ENCODE measurements around the gene DEF6.

DNA sequence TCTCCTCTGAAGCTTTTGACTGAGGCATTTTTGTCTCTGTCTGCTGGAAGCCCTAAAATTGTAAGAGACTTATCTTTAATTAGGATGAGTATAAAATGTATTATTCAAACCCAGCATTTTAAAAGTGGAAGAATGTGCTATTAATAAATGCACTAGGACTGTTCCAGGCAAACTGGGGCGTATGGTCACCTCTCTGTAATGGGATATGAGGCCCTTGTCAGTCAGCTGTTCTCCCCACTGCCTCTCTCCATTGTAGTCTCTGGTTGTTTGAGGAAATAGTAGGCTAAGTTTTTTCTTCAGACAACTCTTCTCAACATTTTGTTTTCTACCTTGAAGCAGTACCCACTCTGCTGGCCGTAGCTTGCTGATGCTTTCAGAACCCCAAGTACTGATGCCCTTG, 14.3 kb upstream of the DEF6 start:
- TF ChIP-seq EZH2 (IDR thresholded peaks at IDR 0.05; ENCODE audit: low read length, unreplicated experiment), result no peak
- TF ChIP-seq, protein P1, sequence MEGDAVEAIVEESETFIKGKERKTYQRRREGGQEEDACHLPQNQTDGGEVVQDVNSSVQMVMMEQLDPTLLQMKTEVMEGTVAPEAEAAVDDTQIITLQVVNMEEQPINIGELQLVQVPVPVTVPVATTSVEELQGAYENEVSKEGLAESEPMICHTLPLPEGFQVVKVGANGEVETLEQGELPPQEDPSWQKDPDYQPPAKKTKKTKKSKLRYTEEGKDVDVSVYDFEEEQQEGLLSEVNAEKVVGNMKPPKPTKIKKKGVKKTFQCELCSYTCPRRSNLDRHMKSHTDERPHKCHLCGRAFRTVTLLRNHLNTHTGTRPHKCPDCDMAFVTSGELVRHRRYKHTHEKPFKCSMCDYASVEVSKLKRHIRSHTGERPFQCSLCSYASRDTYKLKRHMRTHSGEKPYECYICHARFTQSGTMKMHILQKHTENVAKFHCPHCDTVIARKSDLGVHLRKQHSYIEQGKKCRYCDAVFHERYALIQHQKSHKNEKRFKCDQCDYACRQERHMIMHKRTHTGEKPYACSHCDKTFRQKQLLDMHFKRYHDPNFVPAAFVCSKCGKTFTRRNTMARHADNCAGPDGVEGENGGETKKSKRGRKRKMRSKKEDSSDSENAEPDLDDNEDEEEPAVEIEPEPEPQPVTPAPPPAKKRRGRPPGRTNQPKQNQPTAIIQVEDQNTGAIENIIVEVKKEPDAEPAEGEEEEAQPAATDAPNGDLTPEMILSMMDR (conservative IDR thresholded peaks at IDR 0.05; ENCODE audit: low read depth, low read length), result no peak

All from PC-3 (cell line).